Measurements from ENCODE around the gene ADGRV1. TPM values are rescaled to one million over a fixed set of nuclear protein-coding genes. Genes with fewer than 3 reads are reported as not detected.

ADGRV1 gene
- polyA plus RNA-seq, 1 of the 3 experiments (the other 2 are of a cell fraction), result 0.23 TPM

GRCh38 chr5:90586469-90586868 lies 27.9 kb downstream of the ADGRV1 start:
- Histone ChIP-seq H3K27ac (ENCODE audit: low read depth in 2 of 2, low read length in 1 of 2) (no peak overlapping the region), H3K4me2 (no peak overlapping the region), H2AFZ (ENCODE audit: low read depth) (no peak overlapping the region), H3K79me2 (ENCODE audit: insufficient read depth) (no peaks in the 10 kb centered on the region), H3K36me3 (replicated peaks in 1 of 2; ENCODE audit: control insufficient read depth in 1 of 2, insufficient read depth in 2 of 2, low read length in 1 of 2) (no peaks in the 10 kb centered on the region), H3K9ac (no peak overlapping the region), H3F3A (replicated peaks; ENCODE audit: insufficient read depth) (no peaks in the 10 kb centered on the region), H3K4me1 (ENCODE audit: control insufficient read depth in 1 of 2, insufficient read depth in 2 of 2, low read depth in 1 of 2, low read length in 1 of 2) (no peaks in the 10 kb centered on the region), H3K9me2 (no peaks in the 10 kb centered on the region), H3K27me3 (ENCODE audit: insufficient read depth) (no peaks in the 10 kb centered on the region), H3K9me3 (no peaks in the 10 kb centered on the region), H4K20me1 (ENCODE audit: insufficient read depth) (no peaks in the 10 kb centered on the region), H3K4me3 (ENCODE audit: low read depth in 2 of 2, low read length in 1 of 2) (no peak overlapping the region)
- CTCF ChIA-PET, result no interaction called here
- no peak for DNase-seq
- TF ChIP-seq FOSL2 (IDR thresholded peaks at IDR 0.05; ENCODE audit: borderline replicate concordance, low read depth) (no peak), SMC3 (IDR thresholded peaks at IDR 0.05; ENCODE audit: low read depth, low read length) (no peak), GATA2 (CRISPR knock-in tag; IDR thresholded peaks at IDR 0.05) (no peak), EP300 (IDR thresholded peaks at IDR 0.05; ENCODE audit: borderline replicate concordance in 1 of 2, low read depth in 1 of 2, low read length in 1 of 2) (no peak), RFX5 (IDR thresholded peaks at IDR 0.05; ENCODE audit: low read length) (no peak), RXRA (IDR thresholded peaks at IDR 0.05; ENCODE audit: borderline replicate concordance, low read depth) (no peak), TAF1 (IDR thresholded peaks at IDR 0.05; ENCODE audit: borderline replicate concordance, low read depth, low read length) (no peak), TCF12 (IDR thresholded peaks at IDR 0.05) (no peak), GABPA (IDR thresholded peaks at IDR 0.05; ENCODE audit: low read depth) (no peak), USF2 (IDR thresholded peaks at IDR 0.05; ENCODE audit: borderline replicate concordance, low read depth, low read length) (no peak), IRF3 (IDR thresholded peaks at IDR 0.05; ENCODE audit: low read depth, low read length) (no peak), NFIC (IDR thresholded peaks at IDR 0.05; ENCODE audit: borderline replicate concordance) (no peak), TEAD4 (IDR thresholded peaks at IDR 0.05; ENCODE audit: borderline replicate concordance, insufficient read depth) (no peak), ZBTB33 (IDR thresholded peaks at IDR 0.05; ENCODE audit: borderline replicate concordance, low read depth) (no peak), ELF1 (IDR thresholded peaks at IDR 0.05) (no peak), SIN3A (IDR thresholded peaks at IDR 0.05; ENCODE audit: borderline replicate concordance, low read depth, low read length) (no peak), MXI1 (IDR thresholded peaks at IDR 0.05; ENCODE audit: low read depth, low read length) (no peak), POLR2AphosphoS5 (IDR thresholded peaks at IDR 0.05; ENCODE audit: low read depth, low read length) (no peak)
- TF ChIP-seq, protein P1, sequence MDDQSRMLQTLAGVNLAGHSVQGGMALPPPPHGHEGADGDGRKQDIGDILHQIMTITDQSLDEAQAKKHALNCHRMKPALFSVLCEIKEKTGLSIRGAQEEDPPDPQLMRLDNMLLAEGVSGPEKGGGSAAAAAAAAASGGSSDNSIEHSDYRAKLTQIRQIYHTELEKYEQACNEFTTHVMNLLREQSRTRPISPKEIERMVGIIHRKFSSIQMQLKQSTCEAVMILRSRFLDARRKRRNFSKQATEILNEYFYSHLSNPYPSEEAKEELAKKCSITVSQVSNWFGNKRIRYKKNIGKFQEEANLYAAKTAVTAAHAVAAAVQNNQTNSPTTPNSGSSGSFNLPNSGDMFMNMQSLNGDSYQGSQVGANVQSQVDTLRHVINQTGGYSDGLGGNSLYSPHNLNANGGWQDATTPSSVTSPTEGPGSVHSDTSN (IDR thresholded peaks at IDR 0.05), result no peak
- TF ChIP-seq, protein P2, sequence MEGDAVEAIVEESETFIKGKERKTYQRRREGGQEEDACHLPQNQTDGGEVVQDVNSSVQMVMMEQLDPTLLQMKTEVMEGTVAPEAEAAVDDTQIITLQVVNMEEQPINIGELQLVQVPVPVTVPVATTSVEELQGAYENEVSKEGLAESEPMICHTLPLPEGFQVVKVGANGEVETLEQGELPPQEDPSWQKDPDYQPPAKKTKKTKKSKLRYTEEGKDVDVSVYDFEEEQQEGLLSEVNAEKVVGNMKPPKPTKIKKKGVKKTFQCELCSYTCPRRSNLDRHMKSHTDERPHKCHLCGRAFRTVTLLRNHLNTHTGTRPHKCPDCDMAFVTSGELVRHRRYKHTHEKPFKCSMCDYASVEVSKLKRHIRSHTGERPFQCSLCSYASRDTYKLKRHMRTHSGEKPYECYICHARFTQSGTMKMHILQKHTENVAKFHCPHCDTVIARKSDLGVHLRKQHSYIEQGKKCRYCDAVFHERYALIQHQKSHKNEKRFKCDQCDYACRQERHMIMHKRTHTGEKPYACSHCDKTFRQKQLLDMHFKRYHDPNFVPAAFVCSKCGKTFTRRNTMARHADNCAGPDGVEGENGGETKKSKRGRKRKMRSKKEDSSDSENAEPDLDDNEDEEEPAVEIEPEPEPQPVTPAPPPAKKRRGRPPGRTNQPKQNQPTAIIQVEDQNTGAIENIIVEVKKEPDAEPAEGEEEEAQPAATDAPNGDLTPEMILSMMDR (IDR thresholded peaks at IDR 0.05), result no peak
- WGBS (ENCODE audit: low lambda C conversion rate), result 31% methylated on average over 2 of the region's 2 CpGs
- POLR2A ChIA-PET, result no interaction called here

All from SK-N-SH (cell line).